Natural killer cell (primary cell): ENCODE measurements around the gene FILIP1L. TPM values are rescaled to one million over a fixed set of nuclear protein-coding genes. Genes with fewer than 3 reads are reported as not detected.

Experiments
- ATAC-seq, 3 donors: fragments of 150-1000 bp in 2 of 3; fragments of 200-7000 bp in 1 of 3; cut with Tn5 transposase; 1 replicate in 1 of 3; 2 replicates in 2 of 3; pipeline ENCODE4 v1.10.0; 2021; ENCODE audit warnings: mild to moderate bottlenecking in 2 of 3, moderate library complexity in 2 of 3
- DNase-seq, 2 donors: peaks; one replicate each; pipeline versions ENCODE4 v3.0.0 to v3.0.0-alpha.2; 2013 to 2021; ENCODE audit warnings: mixed read lengths in 1 of 2
- H3K27ac ChIP-seq: one replicate; pipeline ENCODE4 v1.5.1; 2013; ENCODE audit warnings: mild to moderate bottlenecking, low read length
- H3K27me3 ChIP-seq: one replicate; pipeline ENCODE4 v1.6.1; 2013; ENCODE audit warnings: low read length; ENCODE audit not compliant: control insufficient read depth, insufficient read depth
- H3K36me3 ChIP-seq: one replicate; pipeline ENCODE4 v1.6.1; 2013; ENCODE audit warnings: low read length; ENCODE audit not compliant: control insufficient read depth, insufficient read depth
- H3K4me1 ChIP-seq: one replicate; pipeline ENCODE4 v1.6.1; 2013; ENCODE audit warnings: low read length; ENCODE audit not compliant: control insufficient read depth, insufficient read depth
- H3K4me3 ChIP-seq: one replicate; pipeline ENCODE4 v1.5.1; 2013; ENCODE audit warnings: low read length
- H3K9me3 ChIP-seq: one replicate; pipeline ENCODE4 v1.6.1; 2013; ENCODE audit warnings: low read length; ENCODE audit not compliant: control insufficient read depth, insufficient read depth
- H3K27ac Mint-ChIP-seq, 2 donors: one replicate each; pipeline ENCODE4 v1.8.0; 2022; ENCODE audit warnings: mild to moderate bottlenecking in 2 of 2, mixed read lengths in 2 of 2, moderate library complexity in 1 of 2
- H3K27me3 Mint-ChIP-seq, 2 donors: one replicate each; pipeline ENCODE4 v1.8.0; 2022; ENCODE audit warnings: low read depth in 2 of 2, mixed read lengths in 2 of 2
- H3K36me3 Mint-ChIP-seq: one replicate; pipeline ENCODE4 v1.8.0; 2022; ENCODE audit warnings: mixed read lengths
- H3K4me1 Mint-ChIP-seq, 2 donors: one replicate each; pipeline ENCODE4 v1.8.0; 2022; ENCODE audit warnings: mixed read lengths in 2 of 2
- H3K4me3 Mint-ChIP-seq: one replicate; pipeline ENCODE4 v1.8.0; 2022; ENCODE audit warnings: mild to moderate bottlenecking, moderate library complexity, mixed read lengths
- H3K9me3 Mint-ChIP-seq, 2 donors: one replicate each; pipeline ENCODE4 v1.8.0; 2022; ENCODE audit warnings: mixed read lengths in 2 of 2
- CTCF ChIP-seq: fragments of 200-600 bp; IDR thresholded peaks from one replicate; pipeline ENCODE4 v1.8.0; 2022; ENCODE audit warnings: antibody characterized with exemption
- WGBS: methylation state at CpG from one replicate; pipeline ENCODE4 v1.1.7; 2013; ENCODE audit warnings: missing lambda C conversion rate; ENCODE audit not compliant: insufficient coverage; 5-methylcytosine and 5-hydroxymethylcytosine counted together
- intact Hi-C: fragments of 100-400 bp; cut with micrococcal nuclease; formaldehyde crosslinking; loops from one replicate; pipeline ENCODE4 v1.14.2; 2022
- total RNA-seq, 4 donors: library from RNA; stranded (reverse); fragments of 120-200 nt in 1 of 4; gene quantifications; one replicate each; pipeline versions ENCODE4 v1.2.3 to v1.2.4, GENCODE V29; 2013 to 2022

FILIP1L gene
- total RNA-seq, 3 donors from 2014 or later (not counting 1 experiment from before 2014, with no cell fraction given), result 0.12 TPM; not detected in 2

DNA sequence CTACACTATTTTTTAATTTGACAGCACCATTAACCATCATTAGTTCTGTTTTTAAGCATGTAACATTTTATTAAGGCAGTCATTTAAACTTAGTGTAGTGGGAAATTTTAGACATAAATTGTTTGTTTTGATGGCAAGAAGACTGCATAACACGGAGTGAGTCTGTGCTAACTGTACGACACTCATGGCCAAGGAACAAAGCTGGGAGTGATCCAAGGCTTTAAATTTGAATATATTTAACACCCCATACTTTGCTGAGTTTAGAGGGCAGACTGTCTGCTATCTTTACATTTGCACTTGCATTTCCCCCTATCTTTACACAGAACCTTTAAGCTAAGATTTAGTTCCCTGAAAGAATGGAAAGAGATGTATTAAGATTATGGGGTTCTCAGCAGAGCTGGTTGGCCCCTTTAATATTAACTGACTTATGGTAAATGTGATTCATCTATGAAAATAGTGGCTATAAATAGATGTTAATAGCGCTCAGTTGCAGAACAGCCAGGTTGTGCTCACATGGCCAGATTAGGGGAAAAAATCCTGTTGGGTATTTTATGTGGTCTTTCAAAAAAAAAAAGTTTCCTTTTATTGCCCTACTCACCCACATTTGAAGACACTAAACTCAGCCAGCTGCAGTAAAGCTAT is 175.9 kb downstream of the FILIP1L start:
- H3K4me3 Mint-ChIP-seq, result no peak overlapping the region
- no peak for TF ChIP-seq CTCF
- no peak overlapping the region for H3K4me3 ChIP-seq
- H3K27ac Mint-ChIP-seq, result no peak overlapping the region
- ATAC-seq, result no peak
- intact Hi-C loops, result no loop called here
- no peaks in the 10 kb centered on the region for H3K36me3 Mint-ChIP-seq
- no peaks in the 10 kb centered on the region for H3K36me3 ChIP-seq
- H3K4me1 ChIP-seq, result no peaks in the 10 kb centered on the region
- H3K9me3 ChIP-seq, result no peaks in the 10 kb centered on the region
- H3K9me3 Mint-ChIP-seq, result no peaks in the 10 kb centered on the region
- H3K27me3 ChIP-seq, result no peaks in the 10 kb centered on the region
- no peak overlapping the region for H3K27ac ChIP-seq
- no peaks in the 10 kb centered on the region for H3K27me3 Mint-ChIP-seq
- no peaks in the 10 kb centered on the region for H3K4me1 Mint-ChIP-seq
- no peak for DNase-seq
- WGBS, result 50% methylated on average over 3 of the region's 3 CpGs

DNA sequence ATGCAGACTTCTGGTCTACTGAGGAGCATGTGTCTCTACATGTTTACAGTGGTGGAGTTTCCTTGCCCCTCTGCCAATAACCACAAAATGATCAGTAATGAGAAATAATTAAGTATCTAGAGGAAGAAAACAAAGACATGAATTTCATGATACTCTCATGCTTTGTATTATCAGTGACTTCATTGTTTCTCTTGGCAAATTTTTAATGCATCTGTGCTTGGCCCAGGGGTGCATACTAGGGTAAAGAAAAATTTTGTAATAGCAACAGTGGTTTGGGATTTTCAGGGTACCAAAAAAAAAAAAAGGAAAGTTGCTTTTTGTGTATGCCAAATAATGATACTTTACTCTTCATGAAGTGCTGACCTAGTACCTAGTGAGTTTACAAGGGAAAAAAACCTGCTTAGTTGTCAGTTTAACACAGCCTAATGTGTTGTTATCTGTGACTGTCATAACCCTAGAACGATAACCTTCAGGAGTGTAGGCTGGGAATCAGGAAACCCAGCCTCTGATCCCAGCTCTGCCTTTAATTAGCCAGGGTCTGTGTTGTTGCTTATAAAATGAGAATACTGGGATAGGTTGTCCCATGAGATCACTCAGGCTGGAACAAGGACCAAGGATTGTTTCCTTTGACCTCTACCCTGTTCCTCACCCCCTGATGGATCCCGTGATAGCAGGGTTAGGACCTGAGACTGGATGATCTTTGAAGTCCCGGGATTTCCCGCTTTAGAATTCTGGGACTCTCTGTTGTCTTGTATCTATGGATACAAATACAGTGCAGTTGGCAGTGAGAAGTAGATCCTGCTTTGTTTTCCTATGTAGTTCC is 179.1 kb downstream of the FILIP1L start:
- no peak for TF ChIP-seq CTCF
- Histone ChIP-seq H3K9me3 (no peaks in the 10 kb centered on the region), H3K27me3 (no peaks in the 10 kb centered on the region), H3K36me3 (no peaks in the 10 kb centered on the region), H3K4me3 (no peak overlapping the region), H3K27ac (no peak overlapping the region), H3K4me1 (no peaks in the 10 kb centered on the region)
- DNase-seq (no peak), ATAC-seq (no peak)
- Mint-ChIP-seq H3K4me3 (no peak overlapping the region), H3K36me3 (no peaks in the 10 kb centered on the region), H3K9me3 (no peaks in the 10 kb centered on the region), H3K27ac (no peak overlapping the region), H3K4me1 (no peaks in the 10 kb centered on the region), H3K27me3 (no peaks in the 10 kb centered on the region)
- intact Hi-C loops, result no loop called here
- WGBS, result 93% methylated on average over 4 of the region's 4 CpGs

DNA sequence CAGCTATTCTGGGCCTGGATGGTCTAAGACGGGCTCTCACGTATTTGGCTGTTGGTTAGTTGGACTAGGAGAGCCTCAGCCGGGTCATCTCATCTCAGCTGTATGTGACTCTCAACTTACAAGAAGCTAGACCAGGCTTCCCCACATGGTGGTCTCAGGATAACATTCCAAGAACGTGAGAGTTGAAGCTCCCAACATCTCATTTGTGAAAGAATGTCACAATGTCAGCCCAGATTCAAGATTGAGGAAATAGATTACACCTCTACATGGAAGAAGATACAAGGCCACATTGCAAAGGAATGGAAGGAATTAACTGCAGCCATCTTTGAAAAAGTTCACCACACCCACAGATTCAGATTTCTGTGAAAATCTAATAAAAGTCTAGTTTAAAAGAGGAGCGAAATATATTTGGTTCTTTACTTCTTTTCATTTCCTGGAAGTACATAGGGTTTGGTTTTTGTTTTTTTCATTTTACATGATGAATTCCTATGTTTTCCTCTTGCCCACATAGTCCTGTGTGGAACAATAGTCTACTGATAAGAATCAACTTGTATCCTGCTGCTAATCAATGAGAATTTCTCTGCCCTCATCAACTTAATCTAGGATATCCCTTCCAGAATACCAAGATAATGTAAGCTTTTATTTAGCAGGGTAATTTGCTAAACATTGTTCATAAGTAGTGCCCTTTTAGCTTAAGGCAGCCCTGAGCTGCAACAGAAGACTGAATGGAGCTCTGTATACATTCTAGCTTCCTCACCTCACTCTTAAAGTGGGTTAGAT is 180.1 kb downstream of the FILIP1L start:
- H3K9me3 Mint-ChIP-seq, result no peaks in the 10 kb centered on the region
- H3K4me1 ChIP-seq, result no peaks in the 10 kb centered on the region
- intact Hi-C loops, result no loop called here
- H3K4me3 ChIP-seq, result no peak overlapping the region
- H3K36me3 ChIP-seq, result no peaks in the 10 kb centered on the region
- H3K27ac Mint-ChIP-seq, result no peak overlapping the region
- TF ChIP-seq CTCF, result no peak
- no peak overlapping the region for H3K27ac ChIP-seq
- no peak for ATAC-seq
- no peaks in the 10 kb centered on the region for H3K27me3 ChIP-seq
- no peaks in the 10 kb centered on the region for H3K9me3 ChIP-seq
- H3K27me3 Mint-ChIP-seq, result no peaks in the 10 kb centered on the region
- WGBS, result 96% methylated on average over 4 of the region's 5 CpGs
- no peak overlapping the region for H3K4me3 Mint-ChIP-seq
- H3K4me1 Mint-ChIP-seq, result no peaks in the 10 kb centered on the region
- DNase-seq, result no peak
- H3K36me3 Mint-ChIP-seq, result no peaks in the 10 kb centered on the region
